Cortex of kidney (tissue), 1 donor: Measurements from ENCODE around the gene PTPRU.

Source experiments
- DNase-seq: peaks from one replicate; lab custom pipeline; 2025; lab: John Stamatoyannopoulos, UW

PTPRU gene

GRCh38 chr1:29335573-29335972 lies 99.3 kb downstream of the PTPRU start:
- DNase-seq: no peak

- DNase-seq: no peak
These were observed 102.7 kb downstream of the PTPRU start for GRCh38 chr1:29338908-29339575.

GRCh38 chr1:29341936-29342335 lies 105.6 kb downstream of the PTPRU start:
- no peak for DNase-seq

- no peak for DNase-seq
These were observed 106.0 kb downstream of the PTPRU start for GRCh38 chr1:29342351-29342750.

- DNase-seq: no peak
These were observed 106.7 kb downstream of the PTPRU start for GRCh38 chr1:29342983-29343382.

GRCh38 chr1:29343476-29343875 lies 107.2 kb downstream of the PTPRU start:
- DNase-seq: no peak

GRCh38 chr1:29343908-29344307 lies 107.6 kb downstream of the PTPRU start:
- no peak for DNase-seq

GRCh38 chr1:29344336-29344735 lies 108.0 kb downstream of the PTPRU start:
- DNase-seq: no peak

- no peak for DNase-seq
These were observed 110.3 kb downstream of the PTPRU start for GRCh38 chr1:29346576-29346975.

- no peak for DNase-seq
These were observed 113.7 kb downstream of the PTPRU start for GRCh38 chr1:29349871-29350491.

GRCh38 chr1:29352719-29353420 lies 116.5 kb downstream of the PTPRU start:
- DNase-seq: no peak

GRCh38 chr1:29354511-29355098 lies 118.3 kb downstream of the PTPRU start:
- no peak for DNase-seq

- DNase-seq: no peak
These were observed 119.1 kb downstream of the PTPRU start for GRCh38 chr1:29355375-29355774.

GRCh38 chr1:29356663-29357062 lies 120.3 kb downstream of the PTPRU start:
- DNase-seq: no peak

GRCh38 chr1:29357452-29357851 lies 121.1 kb downstream of the PTPRU start:
- DNase-seq: no peak

- DNase-seq: no peak
These were observed 121.9 kb downstream of the PTPRU start for GRCh38 chr1:29358183-29358582.

GRCh38 chr1:29360768-29361167 lies 124.4 kb downstream of the PTPRU start:
- no peak for DNase-seq

GRCh38 chr1:29361686-29362085 lies 125.4 kb downstream of the PTPRU start:
- no peak for DNase-seq

- no peak for DNase-seq
These were observed 125.8 kb downstream of the PTPRU start for GRCh38 chr1:29362116-29362515.

- no peak for DNase-seq
These were observed 126.4 kb downstream of the PTPRU start for GRCh38 chr1:29362764-29363163.

GRCh38 chr1:29363536-29363935 lies 127.2 kb downstream of the PTPRU start:
- DNase-seq: no peak

GRCh38 chr1:29364101-29364678 lies 127.9 kb downstream of the PTPRU start:
- DNase-seq: no peak
